GM23248 (cell line): ENCODE results near the gene MRPS2. TPM values are rescaled to one million over a fixed set of nuclear protein-coding genes. Genes with fewer than 3 reads are reported as not detected.

Experiments used
- DNase-seq: peaks from one replicate; pipeline ENCODE4 v3.0.0-alpha.2; 2015
- H2AFZ ChIP-seq: fragments of 200-600 bp; sonication (generic); 2 replicates; pipeline ENCODE4 v1.6.1; 2016; ENCODE audit warnings: antibody characterized with exemption
- H3F3A ChIP-seq: fragments of 200-600 bp; sonication (generic); 2 replicates; pipeline ENCODE4 v1.6.1; 2016; ENCODE audit warnings: mild to moderate bottlenecking, antibody characterized with exemption, mixed run types; ENCODE audit not compliant: insufficient read depth
- H3K27ac ChIP-seq: fragments of 200-600 bp; sonication (generic); 2 replicates; pipeline ENCODE4 v1.5.1; 2016; ENCODE audit warnings: mild to moderate bottlenecking
- H3K27me3 ChIP-seq: fragments of 200-600 bp; sonication (generic); replicated peaks from 2 replicates; pipeline ENCODE4 v1.6.1; 2016; ENCODE audit warnings: mild to moderate bottlenecking; ENCODE audit not compliant: insufficient read depth
- H3K36me3 ChIP-seq: fragments of 200-600 bp; sonication (generic); 2 replicates; pipeline ENCODE4 v1.6.1; 2016; ENCODE audit warnings: low read depth, mild to moderate bottlenecking
- H3K4me1 ChIP-seq: fragments of 200-600 bp; sonication (generic); 2 replicates; pipeline ENCODE4 v1.6.1; 2016; ENCODE audit warnings: mild to moderate bottlenecking; ENCODE audit not compliant: insufficient read depth
- H3K4me2 ChIP-seq: fragments of 200-600 bp; sonication (generic); one replicate; pipeline ENCODE4 v1.6.1; 2016; ENCODE audit warnings: mild to moderate bottlenecking; ENCODE audit not compliant: unreplicated experiment
- H3K4me3 ChIP-seq: fragments of 200-600 bp; sonication (generic); 2 replicates; pipeline ENCODE4 v1.5.1; 2016; ENCODE audit warnings: mild to moderate bottlenecking
- H3K79me2 ChIP-seq: fragments of 200-600 bp; sonication (generic); 2 replicates; pipeline ENCODE4 v1.6.1; 2016; ENCODE audit warnings: mild to moderate bottlenecking; ENCODE audit not compliant: insufficient read depth
- H3K9ac ChIP-seq: fragments of 200-600 bp; sonication (generic); 2 replicates; pipeline ENCODE4 v1.6.1; 2016; ENCODE audit warnings: mild to moderate bottlenecking
- H3K9me2 ChIP-seq: fragments of 200-600 bp; sonication (generic); 2 replicates; pipeline ENCODE4 v1.6.1; 2016; ENCODE audit warnings: mixed run types, mild to moderate bottlenecking, moderate library complexity; ENCODE audit not compliant: insufficient read depth
- H3K9me3 ChIP-seq: fragments of 200-600 bp; sonication (generic); one replicate; pipeline ENCODE4 v1.6.1; 2017; ENCODE audit warnings: low read depth
- H4K20me1 ChIP-seq: fragments of 200-600 bp; sonication (generic); 2 replicates; pipeline ENCODE4 v1.6.0; 2016; ENCODE audit not compliant: insufficient read depth
- EZH2 ChIP-seq: fragments of 200-600 bp; sonication (generic); IDR thresholded peaks from 2 replicates; pipeline ENCODE4 v1.6.1; 2018; ENCODE audit warnings: antibody characterized with exemption, mild to moderate bottlenecking; ENCODE audit not compliant: insufficient read depth, poor library complexity, severe bottlenecking
- EZH2phosphoT487 ChIP-seq: fragments of 200-600 bp; sonication (generic); IDR thresholded peaks from 2 replicates; pipeline ENCODE4 v1.6.1; 2018; ENCODE audit warnings: antibody characterized with exemption, moderate library complexity, mild to moderate bottlenecking, low read depth; ENCODE audit not compliant: insufficient read depth
- WGBS, 2 experiments: methylation state at CpG; one replicate each; pipeline ENCODE4 v1.1.6; 2015 to 2017; ENCODE audit warnings: low lambda C conversion rate in 2 of 2, low coverage in 1 of 2; ENCODE audit errors: missing lambda C conversion rate in 2 of 2; 5-methylcytosine and 5-hydroxymethylcytosine counted together
- in situ Hi-C: fragments of 300-500 bp; cut with MboI; formaldehyde crosslinking; loops from 2 replicates; pipeline ENCODE4 v1.15.0; 2020
- polyA plus RNA-seq: library from polyadenylated mRNA; unstranded; fragments of >200 nt; fragmentation: Nextera tagmentation; extraction: Ambion mirVana; gene quantifications from 2 replicates; pipeline ENCODE4 v1.2.1, GENCODE V29; 2016
- total RNA-seq: library from RNA; depleted of rRNA; stranded (reverse); fragments of >200 nt; shearing (Covaris generic); gene quantifications from 2 replicates; pipeline ENCODE4 v1.2.3, GENCODE V29; 2014

Gene MRPS2
- total and polyA plus RNA-seq, 2 experiments from 2014 or later, result 45.3 to 51.7 TPM

DNA sequence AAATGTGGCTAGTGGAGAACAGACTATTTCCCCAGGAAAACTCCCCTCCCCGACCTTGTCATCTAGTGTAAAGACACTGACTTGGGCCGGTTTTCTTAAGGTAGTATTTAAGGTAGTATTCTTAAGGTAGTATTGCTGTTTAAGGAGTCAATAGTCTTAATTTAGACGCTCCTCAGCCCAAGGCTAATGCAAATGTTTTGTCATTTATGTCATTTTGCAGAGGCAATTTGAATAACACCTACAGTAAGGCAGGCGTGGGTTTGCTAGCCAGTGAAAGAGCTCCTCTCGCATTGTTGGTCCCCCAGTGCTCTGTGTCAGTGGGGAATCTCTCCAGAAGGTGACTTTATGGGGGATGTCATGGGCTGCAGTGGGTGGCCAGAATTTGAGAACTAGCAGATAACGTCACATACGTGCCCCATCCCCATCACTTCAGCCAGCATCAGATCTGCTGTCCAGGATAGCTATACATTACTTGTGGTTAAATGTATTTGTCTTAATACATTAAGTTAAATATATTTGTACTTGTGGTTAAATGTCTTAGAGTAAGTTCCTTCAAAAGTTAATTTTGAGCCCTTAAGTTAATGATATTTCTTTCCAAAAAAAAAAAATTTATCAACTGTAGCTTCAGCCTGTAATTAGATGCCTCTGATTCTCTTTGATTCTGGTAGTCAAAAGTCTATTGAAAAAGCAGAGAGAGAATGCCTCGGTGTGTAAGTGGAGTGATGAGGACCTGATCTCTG is 18.3 kb upstream of the MRPS2 start:
- H3K4me2 ChIP-seq, result no peak overlapping the region
- no peaks in the 10 kb centered on the region for H4K20me1 ChIP-seq
- WGBS, 2 experiments, result 76 to 78% methylated on average over 8 of the region's 8 CpGs
- DNase-seq, result no peak
- peaks cover 13% of the 10 kb centered on the region; the same call in 1 of the 2 replicates for H3F3A ChIP-seq
- peaks cover 20% of the 10 kb centered on the region for H3K79me2 ChIP-seq
- in situ Hi-C loops, result no loop called here
- H3K4me1 ChIP-seq, result peaks cover 11% of the 10 kb centered on the region
- no peak for TF ChIP-seq EZH2
- TF ChIP-seq EZH2phosphoT487, result no peak
- no peaks in the 10 kb centered on the region for H3K9me2 ChIP-seq
- no peaks in the 10 kb centered on the region for H3K27me3 ChIP-seq
- H3K27ac ChIP-seq, result no peak overlapping the region
- H3K9me3 ChIP-seq, result no peaks in the 10 kb centered on the region
- H3K4me3 ChIP-seq, result no peak overlapping the region
- H2AFZ ChIP-seq, result no peak overlapping the region
- H3K9ac ChIP-seq, result no peak overlapping the region
- no peaks in the 10 kb centered on the region; the same call in 1 of the 2 replicates for H3K36me3 ChIP-seq

DNA sequence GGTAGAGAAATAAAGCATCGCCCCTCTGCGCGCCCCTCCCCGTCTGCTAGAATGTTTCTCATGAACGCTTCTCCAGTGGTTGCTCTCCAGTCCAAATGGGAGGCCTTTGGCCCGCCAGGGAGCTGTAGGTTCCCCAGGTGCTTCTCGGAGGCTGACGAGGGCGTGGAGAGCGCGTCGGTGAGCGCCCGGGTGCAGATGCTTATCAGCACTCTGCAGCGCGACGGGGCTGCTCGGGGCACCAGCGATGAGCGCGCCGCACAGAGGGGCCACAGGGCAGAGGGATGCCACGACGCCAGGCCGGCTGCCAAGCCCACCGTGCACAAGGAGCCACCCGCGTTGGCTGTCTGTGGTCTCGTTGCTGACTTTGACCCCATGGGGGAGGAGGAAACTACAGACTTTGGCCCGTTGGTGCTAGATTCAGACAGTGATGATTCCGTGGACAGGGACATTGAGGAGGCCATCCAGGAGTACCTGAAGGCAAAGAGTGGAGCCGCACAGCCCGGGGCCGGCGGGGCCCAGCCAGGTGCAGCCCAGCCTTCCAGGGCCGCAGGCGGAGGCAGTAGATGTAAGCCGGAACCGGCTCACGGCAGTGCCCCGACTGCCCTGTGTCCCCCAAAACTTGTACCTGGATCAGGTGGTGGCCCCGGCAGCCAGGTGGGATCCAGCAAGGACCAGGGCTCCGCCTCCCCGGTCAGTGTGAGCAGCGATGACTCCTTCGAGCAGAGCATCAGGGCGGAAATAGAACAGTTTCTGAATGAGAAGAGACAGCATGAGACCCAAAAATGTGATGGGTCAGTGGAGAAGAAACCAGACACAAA is 15.8 kb upstream of the MRPS2 start:
- no peak for TF ChIP-seq EZH2phosphoT487
- TF ChIP-seq EZH2, result no peak
- Histone ChIP-seq H3K4me3 (no peak overlapping the region), H3K36me3 (no peaks in the 10 kb centered on the region; the same call in 1 of the 2 replicates), H3K9ac (no peak overlapping the region), H3K4me2 (no peak overlapping the region), H3K9me3 (no peaks in the 10 kb centered on the region), H2AFZ (no peak overlapping the region), H3K27me3 (no peaks in the 10 kb centered on the region), H3K79me2 (peaks cover 20% of the 10 kb centered on the region), H3K27ac (no peak overlapping the region), H3K9me2 (no peaks in the 10 kb centered on the region), H4K20me1 (no peaks in the 10 kb centered on the region), H3F3A (no peaks in the 10 kb centered on the region), H3K4me1 (peaks cover 6% of the 10 kb centered on the region; the same call in 1 of the 2 replicates)
- 93 to 94% methylated on average over 44 to 46 of the region's 47 CpGs for WGBS, 2 experiments
- DNase-seq, result no peak
- in situ Hi-C loops, result no loop called here

DNA sequence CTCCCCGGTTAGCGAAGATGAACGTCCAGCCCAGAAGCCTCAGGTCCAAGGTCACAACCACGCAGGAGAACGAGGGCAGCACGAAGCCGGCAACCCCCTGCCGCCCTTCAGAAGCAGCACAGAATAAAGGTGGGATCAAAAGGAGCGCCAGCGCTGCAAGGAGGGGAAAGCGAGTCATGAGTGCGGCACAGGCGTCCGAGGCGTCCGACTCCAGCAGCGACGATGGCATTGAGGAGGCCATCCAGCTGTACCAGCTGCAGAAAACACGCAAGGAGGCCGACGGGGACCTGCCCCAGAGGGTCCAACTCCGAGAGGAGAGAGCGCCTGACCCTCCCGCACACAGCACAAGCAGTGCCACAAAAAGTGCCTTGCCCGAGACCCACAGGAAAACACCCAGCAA is 15.1 kb upstream of the MRPS2 start:
- H3K79me2 ChIP-seq, result peaks cover 20% of the 10 kb centered on the region
- WGBS, 2 experiments, result 93 to 97% methylated on average over 25 of the region's 25 CpGs
- in situ Hi-C loops, result no loop called here
- H3K27me3 ChIP-seq, result no peaks in the 10 kb centered on the region
- H3K4me2 ChIP-seq, result no peak overlapping the region
- no peak overlapping the region for H3K27ac ChIP-seq
- no peaks in the 10 kb centered on the region for H3K9me3 ChIP-seq
- peaks cover 6% of the 10 kb centered on the region; the same call in 1 of the 2 replicates for H3K4me1 ChIP-seq
- no peak overlapping the region for H3K9ac ChIP-seq
- no peaks in the 10 kb centered on the region for H4K20me1 ChIP-seq
- H2AFZ ChIP-seq, result no peak overlapping the region
- no peak for TF ChIP-seq EZH2phosphoT487
- no peak for TF ChIP-seq EZH2
- DNase-seq, result no peak
- no peaks in the 10 kb centered on the region for H3F3A ChIP-seq
- no peak overlapping the region for H3K4me3 ChIP-seq
- H3K36me3 ChIP-seq, result no peaks in the 10 kb centered on the region; the same call in 1 of the 2 replicates
- no peaks in the 10 kb centered on the region for H3K9me2 ChIP-seq

DNA sequence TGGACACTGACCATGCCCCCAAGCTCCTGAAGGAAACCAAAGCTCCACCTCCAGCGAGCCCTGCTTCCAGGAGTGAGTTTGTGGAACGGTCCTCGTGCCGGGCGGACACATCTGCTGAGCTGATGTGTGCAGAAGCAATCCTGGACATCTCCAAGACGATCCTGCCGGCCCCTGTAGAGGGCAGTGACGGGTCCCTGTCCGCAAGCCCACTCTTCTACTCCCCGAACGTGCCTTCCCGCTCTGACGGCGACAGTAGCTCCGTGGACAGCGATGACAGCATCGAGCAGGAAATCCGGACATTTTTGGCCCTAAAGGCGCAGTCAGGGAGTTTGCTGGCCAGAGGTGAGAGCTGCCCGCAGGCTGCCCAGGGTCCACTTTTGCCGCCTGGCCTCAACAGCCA is 14.7 kb upstream of the MRPS2 start:
- in situ Hi-C loops, result no loop called here
- Histone ChIP-seq H3K27ac (no peak overlapping the region), H3K9me2 (no peaks in the 10 kb centered on the region), H3K4me2 (no peak overlapping the region), H3K79me2 (peaks cover 20% of the 10 kb centered on the region), H3F3A (no peaks in the 10 kb centered on the region), H3K4me1 (peaks cover 5% of the 10 kb centered on the region; the same call in 1 of the 2 replicates), H3K9ac (no peak overlapping the region), H3K4me3 (no peak overlapping the region), H3K27me3 (no peaks in the 10 kb centered on the region), H4K20me1 (no peaks in the 10 kb centered on the region), H3K36me3 (no peaks in the 10 kb centered on the region; the same call in 1 of the 2 replicates), H3K9me3 (no peaks in the 10 kb centered on the region), H2AFZ (no peak overlapping the region)
- 87% methylated on average over 21 of the region's 21 CpGs for WGBS, 2 experiments
- DNase-seq, result no peak
- no peak for TF ChIP-seq EZH2
